Measurements from ENCODE around the gene DUSP12. TPM values are rescaled to one million over a fixed set of nuclear protein-coding genes. Genes with fewer than 3 reads are reported as not detected.
A peak's percentile ranks its signal among the peaks of the same experiment; 100 is the strongest.

The DUSP12 gene
- total and polyA plus RNA-seq, 9 of the 15 experiments (the other 6 are each of a cell fraction or from before 2014, with no cell fraction given), result 10.4 to 81.4 (median 43.6) TPM

- CTCF ChIA-PET (ENCODE audit: low intra/inter-chr PET ratio), result no interaction called here
- in situ Hi-C loops (cut with MboI) (no loop called here), intact Hi-C loops (cut with micrococcal nuclease) (no loop called here)
- DNase-seq (ENCODE audit: extremely low read depth in 1 of 4, low spot score in 3 of 4) (no peak), ATAC-seq (no peak), FAIRE-seq (no peak)
- 7% methylated on average over 5 of the region's 5 CpGs for WGBS (ENCODE audit: insufficient coverage, low coverage, missing lambda C conversion rate)
- H3K27ac ChIP-seq (ENCODE audit: extremely low read depth, low read depth, low read length), result no peak overlapping the region
- TF ChIP-seq PBX2 (CRISPR knock-in tag; IDR thresholded peaks at IDR 0.05; ENCODE audit: low read depth) (no peak), PBX2 (tag; conservative IDR thresholded peaks at IDR 0.05; ENCODE audit: low read depth) (peak; percentile 66), RBM39 (optimal IDR thresholded peaks at IDR 0.05; ENCODE audit: low read depth, low read length) (no peak), PKNOX1 (IDR thresholded peaks at IDR 0.05) (peak; percentile 51; the same call in 1 of the 2 replicates), MEIS2 (IDR thresholded peaks at IDR 0.05; ENCODE audit: partially characterized antibody) (peak; percentile 70), GTF2A2 (tag; IDR thresholded peaks at IDR 0.05) (no peak)
- no peak overlapping the region for H3K4me3 ChIP-seq
- BruUV-seq (replicated peaks), result no TSS peak
- H3K4me2 ChIP-seq (ENCODE audit: insufficient read depth, low read length), result peak overlapping the region; percentile 2; the same call in 1 of the 2 replicates
- peaks cover 95% of the 10 kb centered on the region for H3K79me2 ChIP-seq (ENCODE audit: control insufficient read depth, insufficient read depth, low read length)
- no peaks in the 10 kb centered on the region for H3K27me3 ChIP-seq (ENCODE audit: control insufficient read depth in 2 of 2, insufficient read depth in 2 of 2, low read length in 2 of 2)
- POLR2A ChIA-PET, result interaction anchor here (0.6 to 2.0 kb wide), 2 partner anchors 21 to 53 kb away, joined by 3 to 5 read pairs; partner anchors contain the start of gene DUSP12
- H3K9ac ChIP-seq (ENCODE audit: insufficient read depth in 1 of 2, low read depth in 2 of 2, low read length in 2 of 2), result no peak overlapping the region
- H4K20me1 ChIP-seq (replicated peaks; ENCODE audit: control insufficient read depth, insufficient read depth, low read length), result peaks cover 15% of the 10 kb centered on the region
- no peaks in the 10 kb centered on the region for H3K9me1 ChIP-seq (ENCODE audit: control insufficient read depth, insufficient read depth, low read length)
- H3K9me3 ChIP-seq (replicated peaks; ENCODE audit: control insufficient read depth, insufficient read depth, low read depth, low read length), result no peaks in the 10 kb centered on the region
- peaks cover 3 to 26% of the 10 kb centered on the region in 2 experiments; a peak in 3 of 5 replicates for H3K4me1 ChIP-seq (replicated peaks in 1 of 2; ENCODE audit: control insufficient read depth in 2 of 2, insufficient read depth in 2 of 2, low read length in 2 of 2)
- peaks cover 11% of the 10 kb centered on the region for H3K36me3 ChIP-seq (ENCODE audit: control insufficient read depth, insufficient read depth, low read length)
- H2AFZ ChIP-seq (ENCODE audit: low read depth, low read length), result no peak overlapping the region
Measured at GRCh38 chr1:161771161-161771560, 21.6 kb downstream of the DUSP12 start.
